Liver (tissue), 9 donors: ENCODE data around the gene RALGAPA2. TPM values are rescaled to one million over a fixed set of nuclear protein-coding genes. Genes with fewer than 3 reads are reported as not detected.

Experiments used
- DNase-seq: peaks from one replicate; pipeline ENCODE4 v3.0.0-alpha.2; 2017; ENCODE audit warnings: low spot score
- H3K27ac ChIP-seq, 2 donors: one replicate each; pipeline ENCODE4 v1.7.0; 2013; ENCODE audit warnings: inconsistent platforms in 2 of 2, low read length in 2 of 2, control low read depth in 1 of 2, low read depth in 1 of 2, mild to moderate bottlenecking in 1 of 2
- H3K27me3 ChIP-seq, 4 donors: one replicate each; pipeline versions ENCODE4 v1.6.1 to v1.7.0; 2013; ENCODE audit warnings: low read length in 3 of 4, inconsistent platforms in 1 of 4, mild to moderate bottlenecking in 1 of 4, moderate library complexity in 1 of 4; ENCODE audit not compliant: control insufficient read depth in 4 of 4, insufficient read depth in 4 of 4
- H3K36me3 ChIP-seq, 4 donors: one replicate each; pipeline versions ENCODE4 v1.6.1 to v1.7.0; 2013; ENCODE audit warnings: low read length in 3 of 4, mild to moderate bottlenecking in 3 of 4, low read depth in 1 of 4, moderate library complexity in 1 of 4; ENCODE audit not compliant: control insufficient read depth in 4 of 4, insufficient read depth in 3 of 4
- H3K4me1 ChIP-seq, 4 donors: one replicate each; pipeline versions ENCODE4 v1.6.1 to v1.7.0; 2013; ENCODE audit warnings: low read length in 3 of 4, mild to moderate bottlenecking in 3 of 4, moderate library complexity in 1 of 4; ENCODE audit not compliant: control insufficient read depth in 4 of 4, insufficient read depth in 4 of 4
- H3K4me3 ChIP-seq, 3 donors: one replicate each; pipeline versions ENCODE4 v1.6.1 to v1.7.0; 2013; ENCODE audit warnings: low read length in 3 of 3, control low read depth in 1 of 3, low read depth in 1 of 3, mild to moderate bottlenecking in 1 of 3
- H3K9ac ChIP-seq, 2 donors: one replicate each; pipeline ENCODE4 v1.7.0; 2013; ENCODE audit warnings: low read length in 2 of 2, mild to moderate bottlenecking in 2 of 2, moderate library complexity in 2 of 2, control low read depth in 1 of 2, low read depth in 1 of 2
- H3K9me3 ChIP-seq, 4 donors: one replicate each; pipeline versions ENCODE4 v1.6.1 to v1.7.0; 2013; ENCODE audit warnings: low read length in 3 of 4; ENCODE audit not compliant: control insufficient read depth in 4 of 4
- CTCF ChIP-seq: fragments of 150-350 bp; IDR thresholded peaks from 2 replicates; pipeline ENCODE4 v1.5.1; 2017; ENCODE audit warnings: improper control_type of control experiment, low read depth, low read length; ENCODE audit not compliant: missing input control
- EGR1 ChIP-seq, 2 donors: IDR thresholded peaks; 2 replicates each; pipeline ENCODE4 v1.6.1; 2016 to 2018; ENCODE audit warnings: antibody characterized with exemption in 2 of 2, low read depth in 2 of 2
- FOXA1 ChIP-seq: IDR thresholded peaks from 2 replicates; pipeline ENCODE4 v1.6.1; 2016; ENCODE audit warnings: antibody characterized with exemption
- GABPA ChIP-seq, 2 donors: IDR thresholded peaks in 1 of 2; conservative IDR thresholded peaks in 1 of 2; 2 replicates each; pipeline ENCODE4 v1.6.1; 2016; ENCODE audit warnings: antibody characterized with exemption in 2 of 2, mild to moderate bottlenecking in 1 of 2, moderate library complexity in 1 of 2
- HNF4A ChIP-seq, 2 donors: conservative IDR thresholded peaks; 2 replicates each; pipeline ENCODE4 v1.6.1; 2016; ENCODE audit warnings: antibody characterized with exemption in 2 of 2, mild to moderate bottlenecking in 2 of 2
- HNF4G ChIP-seq: IDR thresholded peaks from 2 replicates; pipeline ENCODE4 v1.6.1; 2016; ENCODE audit warnings: antibody characterized with exemption
- JUND ChIP-seq, 2 donors: IDR thresholded peaks; 2 replicates each; pipeline ENCODE4 v1.6.1; 2016; ENCODE audit warnings: antibody characterized with exemption in 2 of 2
- RXRA ChIP-seq, 2 donors: IDR thresholded peaks; 2 replicates each; pipeline ENCODE4 v1.6.1; 2017 to 2018; ENCODE audit warnings: antibody characterized with exemption in 2 of 2, mild to moderate bottlenecking in 1 of 2
- SP1 ChIP-seq: IDR thresholded peaks from 2 replicates; pipeline ENCODE4 v1.6.1; 2018; ENCODE audit warnings: antibody characterized with exemption, mild to moderate bottlenecking
- TAF1 ChIP-seq: conservative IDR thresholded peaks from 2 replicates; pipeline ENCODE4 v1.6.1; 2016; ENCODE audit warnings: antibody characterized with exemption, mild to moderate bottlenecking
- YY1 ChIP-seq: IDR thresholded peaks from 2 replicates; pipeline ENCODE4 v1.6.1; 2016; ENCODE audit warnings: antibody characterized with exemption, mild to moderate bottlenecking
- WGBS: extraction: QIAGEN DNeasy Blood & Tissue Kit; methylation state at CpG from one replicate; pipeline ENCODE4 v1.1.7; 2013; 5-methylcytosine and 5-hydroxymethylcytosine counted together
- polyA plus RNA-seq, 2 donors: library from polyadenylated mRNA; stranded (reverse) in 1 of 2; unstranded in 1 of 2; fragments of 200-250 nt in 1 of 2; fragments of >200 nt in 1 of 2; fragmentation: Nextera tagmentation in 1 of 2; extraction: Ambion mirVana in 1 of 2; gene quantifications; one replicate each; pipeline versions ENCODE4 v1.2.1 to v1.2.3, GENCODE V29; 2013 to 2015
- total RNA-seq, 2 donors: library from RNA; depleted of rRNA; stranded (reverse); fragments of >200 nt; gene quantifications; one replicate each; pipeline ENCODE4 v1.2.3, GENCODE V29; 2014
- TF ChIP-seq, protein P1 (sequence below): IDR thresholded peaks from 2 replicates; pipeline ENCODE4 v1.6.1; 2016; ENCODE audit warnings: antibody characterized with exemption
- TF ChIP-seq, protein P2 (sequence below): IDR thresholded peaks from 2 replicates; pipeline ENCODE4 v1.6.1; 2016; ENCODE audit warnings: antibody characterized with exemption, mild to moderate bottlenecking
- donor health status: healthy.
- donor health status: healthy.
- donor health status: healthy.
- donor health status: healthy.
- donor health status: healthy.

RALGAPA2 gene
- total and polyA plus RNA-seq, 4 donors: 14.8 to 89.9 (median 25.1) TPM

DNA sequence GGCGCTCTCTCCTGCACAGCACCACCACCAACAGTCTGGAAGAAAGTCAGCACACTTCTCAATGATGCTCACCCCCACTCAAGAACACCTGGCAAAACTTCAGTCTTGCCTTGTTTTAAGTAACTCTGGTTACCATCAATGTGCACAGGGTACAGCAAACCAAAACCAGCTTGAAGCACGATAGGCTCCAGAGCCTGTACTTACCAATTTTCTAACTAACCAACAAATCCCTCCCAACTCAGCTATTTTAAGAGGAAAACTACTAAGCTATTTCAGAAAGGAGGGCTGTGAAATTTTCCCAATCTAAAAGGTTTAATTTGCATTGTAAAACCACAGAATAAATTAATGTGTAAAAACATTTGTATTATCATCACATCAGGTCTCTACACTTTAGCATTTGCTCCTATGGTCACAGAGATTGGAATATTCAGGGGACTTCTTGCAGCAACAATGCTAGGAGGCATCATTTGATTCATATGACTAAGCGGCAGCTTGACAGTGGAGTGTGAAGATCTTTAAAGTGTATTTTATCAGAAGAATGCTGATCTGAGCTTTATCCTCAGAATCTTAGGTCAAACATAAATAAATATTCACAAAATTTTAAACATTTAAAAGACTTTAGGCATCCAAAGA is 82.8 kb downstream of the RALGAPA2 start:
- H3K36me3 ChIP-seq: peaks cover 12 to 68% (median 44%) of the 10 kb centered on the region in 4 donors
- H3K9me3 ChIP-seq: no peaks in the 10 kb centered on the region
- H3K27me3 ChIP-seq: no peaks in the 10 kb centered on the region
- H3K4me1 ChIP-seq: no peaks in the 10 kb centered on the region
- 98% methylated on average over 3 of the region's 3 CpGs for WGBS
- no peak overlapping the region for H3K4me3 ChIP-seq
- no peak overlapping the region for H3K9ac ChIP-seq
- no peak overlapping the region for H3K27ac ChIP-seq
- no peak for DNase-seq
- TF ChIP-seq SP1 (no peak), YY1 (no peak), TAF1 (no peak), GABPA (IDR thresholded peaks at IDR 0.05 in 1 of 2, conservative IDR thresholded peaks at IDR 0.05 in 1 of 2) (no peak), FOXA1 (no peak), RXRA (IDR thresholded peaks at IDR 0.05) (no peak), JUND (IDR thresholded peaks at IDR 0.05) (no peak)
- TF ChIP-seq, protein P1, sequence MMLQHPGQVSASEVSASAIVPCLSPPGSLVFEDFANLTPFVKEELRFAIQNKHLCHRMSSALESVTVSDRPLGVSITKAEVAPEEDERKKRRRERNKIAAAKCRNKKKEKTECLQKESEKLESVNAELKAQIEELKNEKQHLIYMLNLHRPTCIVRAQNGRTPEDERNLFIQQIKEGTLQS: no peak

GRCh38 chr20:20628314-20628713 is 84.1 kb downstream of the RALGAPA2 start:
- 96% methylated on average over 2 of the region's 2 CpGs for WGBS
- H3K4me3 ChIP-seq: no peak overlapping the region
- no peaks in the 10 kb centered on the region for H3K4me1 ChIP-seq
- TF ChIP-seq EGR1 (IDR thresholded peaks at IDR 0.05; ENCODE audit: low read depth in 2 of 2): no peak
- no peak for TF ChIP-seq HNF4A (conservative IDR thresholded peaks at IDR 0.05)
- no peak for TF ChIP-seq YY1
- TF ChIP-seq RXRA (IDR thresholded peaks at IDR 0.05): no peak
- TF ChIP-seq CTCF: no peak
- no peak for TF ChIP-seq TAF1
- TF ChIP-seq, protein P2, sequence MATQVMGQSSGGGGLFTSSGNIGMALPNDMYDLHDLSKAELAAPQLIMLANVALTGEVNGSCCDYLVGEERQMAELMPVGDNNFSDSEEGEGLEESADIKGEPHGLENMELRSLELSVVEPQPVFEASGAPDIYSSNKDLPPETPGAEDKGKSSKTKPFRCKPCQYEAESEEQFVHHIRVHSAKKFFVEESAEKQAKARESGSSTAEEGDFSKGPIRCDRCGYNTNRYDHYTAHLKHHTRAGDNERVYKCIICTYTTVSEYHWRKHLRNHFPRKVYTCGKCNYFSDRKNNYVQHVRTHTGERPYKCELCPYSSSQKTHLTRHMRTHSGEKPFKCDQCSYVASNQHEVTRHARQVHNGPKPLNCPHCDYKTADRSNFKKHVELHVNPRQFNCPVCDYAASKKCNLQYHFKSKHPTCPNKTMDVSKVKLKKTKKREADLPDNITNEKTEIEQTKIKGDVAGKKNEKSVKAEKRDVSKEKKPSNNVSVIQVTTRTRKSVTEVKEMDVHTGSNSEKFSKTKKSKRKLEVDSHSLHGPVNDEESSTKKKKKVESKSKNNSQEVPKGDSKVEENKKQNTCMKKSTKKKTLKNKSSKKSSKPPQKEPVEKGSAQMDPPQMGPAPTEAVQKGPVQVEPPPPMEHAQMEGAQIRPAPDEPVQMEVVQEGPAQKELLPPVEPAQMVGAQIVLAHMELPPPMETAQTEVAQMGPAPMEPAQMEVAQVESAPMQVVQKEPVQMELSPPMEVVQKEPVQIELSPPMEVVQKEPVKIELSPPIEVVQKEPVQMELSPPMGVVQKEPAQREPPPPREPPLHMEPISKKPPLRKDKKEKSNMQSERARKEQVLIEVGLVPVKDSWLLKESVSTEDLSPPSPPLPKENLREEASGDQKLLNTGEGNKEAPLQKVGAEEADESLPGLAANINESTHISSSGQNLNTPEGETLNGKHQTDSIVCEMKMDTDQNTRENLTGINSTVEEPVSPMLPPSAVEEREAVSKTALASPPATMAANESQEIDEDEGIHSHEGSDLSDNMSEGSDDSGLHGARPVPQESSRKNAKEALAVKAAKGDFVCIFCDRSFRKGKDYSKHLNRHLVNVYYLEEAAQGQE: no peak
- H3K9me3 ChIP-seq: no peaks in the 10 kb centered on the region
- H3K27me3 ChIP-seq: no peaks in the 10 kb centered on the region
- no peak overlapping the region for H3K9ac ChIP-seq
- peaks cover 11 to 57% (median 39%) of the 10 kb centered on the region in 4 donors for H3K36me3 ChIP-seq
- no peak overlapping the region for H3K27ac ChIP-seq
- DNase-seq: no peak

GRCh38 chr20:20627471-20627870 is 85.0 kb downstream of the RALGAPA2 start:
- Histone ChIP-seq H3K36me3 (peaks cover 10 to 52% (median 38%) of the 10 kb centered on the region in 4 donors), H3K27ac (no peak overlapping the region), H3K4me3 (no peak overlapping the region), H3K9ac (no peak overlapping the region), H3K9me3 (no peaks in the 10 kb centered on the region), H3K27me3 (no peaks in the 10 kb centered on the region), H3K4me1 (no peaks in the 10 kb centered on the region)
- no peak for TF ChIP-seq RXRA (IDR thresholded peaks at IDR 0.05)
- no peak for TF ChIP-seq FOXA1
- no peak for TF ChIP-seq HNF4G
- no peak for TF ChIP-seq CTCF
- TF ChIP-seq YY1: no peak
- no peak for TF ChIP-seq TAF1
- TF ChIP-seq EGR1 (IDR thresholded peaks at IDR 0.05; ENCODE audit: low read depth in 2 of 2): no peak
- 96% methylated on average over 4 of the region's 4 CpGs for WGBS
- DNase-seq: no peak
